ENCODE measurements around the gene GMCL2.
"Not testable (repeated sequence)": the region's sequence is repeated elsewhere in the genome, so short reads cannot be mapped to it uniquely, and the experiment has no call there.

Gene GMCL2, protein sequence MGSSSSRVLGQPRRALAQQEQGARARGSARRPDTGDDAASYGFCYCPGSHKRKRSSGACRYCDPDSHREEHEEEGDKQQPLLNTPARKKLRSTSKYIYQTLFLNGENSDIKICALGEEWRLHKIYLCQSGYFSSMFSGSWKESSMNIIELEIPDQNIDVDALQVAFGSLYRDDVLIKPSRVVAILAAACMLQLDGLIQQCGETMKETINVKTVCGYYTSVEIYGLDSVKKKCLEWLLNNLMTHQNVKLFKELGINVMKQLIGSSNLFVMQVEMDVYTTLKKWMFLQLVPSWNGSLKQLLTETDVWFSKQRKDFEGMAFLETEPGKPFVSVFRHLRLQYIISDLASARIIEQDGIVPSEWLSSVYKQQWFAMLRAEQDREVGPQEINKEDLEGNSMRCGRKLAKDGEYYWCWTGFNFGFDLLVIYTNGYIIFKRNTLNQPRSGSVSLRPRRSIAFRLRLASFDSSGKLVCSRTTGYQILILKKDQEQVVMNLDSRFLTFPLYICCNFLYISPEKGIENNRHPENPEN

DNA sequence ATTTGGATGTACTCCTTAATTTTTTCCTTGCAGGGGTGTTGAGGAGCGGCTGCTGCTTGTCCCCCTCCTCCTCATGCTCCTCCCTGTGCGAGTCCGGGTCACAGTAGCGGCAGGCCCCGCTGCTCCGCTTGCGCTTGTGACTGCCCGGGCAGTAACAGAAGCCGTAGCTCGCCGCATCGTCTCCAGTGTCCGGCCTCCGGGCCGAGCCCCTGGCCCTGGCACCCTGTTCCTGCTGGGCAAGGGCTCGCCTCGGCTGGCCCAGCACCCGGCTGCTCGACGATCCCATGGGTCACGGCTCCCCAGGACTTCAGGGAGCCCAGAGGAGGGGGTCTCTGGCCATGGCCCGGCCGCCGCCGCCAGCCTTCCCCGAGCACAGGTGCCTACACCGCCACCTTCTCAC is at the start of gene GMCL2:
Gene GMCL2 (minus strand): TSS at position 358 of the 400 bp plus-strand sequence. CDS start 72 bp downstream, at position 286.
- DNase-seq, result no peak

DNA sequence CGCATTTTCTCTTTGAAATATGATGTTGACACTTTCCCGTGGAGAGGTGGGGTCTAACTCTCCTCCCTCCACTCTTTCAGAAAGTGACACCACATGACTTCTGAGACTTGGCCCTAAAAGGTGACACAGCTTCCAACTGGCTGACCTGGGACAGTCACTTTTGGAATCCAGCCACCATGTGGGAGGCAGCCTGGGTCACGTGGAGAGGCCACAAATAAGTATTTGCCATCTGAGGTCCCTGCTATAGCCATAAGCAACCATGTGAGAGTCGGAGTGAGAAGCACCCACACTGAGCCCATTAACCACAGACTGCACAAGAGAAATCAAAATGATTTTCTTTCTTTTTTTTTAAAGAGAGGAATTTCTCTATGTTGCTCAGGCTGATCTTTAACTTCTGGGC is 49.5 kb upstream of the GMCL2 start:
- DNase-seq, result no peak

DNA sequence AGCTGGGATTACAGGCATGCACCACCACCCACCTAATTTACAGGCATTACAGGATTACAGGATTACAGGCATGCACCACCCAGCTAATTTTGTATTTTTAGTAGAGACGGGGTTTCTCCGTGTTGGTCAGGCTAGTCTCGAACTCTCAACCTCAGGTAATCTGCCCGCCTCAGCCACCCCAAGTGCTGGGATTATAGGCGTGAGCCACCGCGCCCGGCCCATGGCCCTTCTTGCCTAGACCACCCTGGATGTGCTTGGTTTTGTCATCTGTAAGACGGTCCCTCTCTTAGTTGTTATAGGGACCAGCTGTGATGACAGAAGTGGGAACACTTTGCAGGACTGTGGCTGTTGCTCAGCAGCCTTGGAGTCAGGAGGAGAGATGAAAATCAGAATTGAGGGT is 49.0 kb upstream of the GMCL2 start:
- no peak for DNase-seq

DNA sequence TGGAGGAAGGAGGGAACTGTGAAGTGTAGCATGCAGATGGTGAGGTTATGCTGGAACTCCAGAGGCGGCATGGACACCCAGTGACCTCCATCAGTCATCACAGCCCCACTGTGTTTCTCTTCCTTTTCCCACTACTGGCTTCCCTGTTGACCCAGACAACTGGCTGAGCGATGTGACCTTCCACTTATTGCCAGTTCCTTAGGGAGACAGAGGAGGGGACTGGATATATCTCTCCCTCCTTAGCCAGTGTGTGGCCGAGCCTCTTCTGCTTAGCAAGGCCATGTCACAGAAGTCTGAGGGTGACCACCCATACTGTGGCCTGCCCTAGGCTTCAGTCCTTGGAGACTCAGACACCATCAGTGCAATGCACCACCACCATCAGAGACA is 48.4 kb upstream of the GMCL2 start:
- DNase-seq, result no peak

DNA sequence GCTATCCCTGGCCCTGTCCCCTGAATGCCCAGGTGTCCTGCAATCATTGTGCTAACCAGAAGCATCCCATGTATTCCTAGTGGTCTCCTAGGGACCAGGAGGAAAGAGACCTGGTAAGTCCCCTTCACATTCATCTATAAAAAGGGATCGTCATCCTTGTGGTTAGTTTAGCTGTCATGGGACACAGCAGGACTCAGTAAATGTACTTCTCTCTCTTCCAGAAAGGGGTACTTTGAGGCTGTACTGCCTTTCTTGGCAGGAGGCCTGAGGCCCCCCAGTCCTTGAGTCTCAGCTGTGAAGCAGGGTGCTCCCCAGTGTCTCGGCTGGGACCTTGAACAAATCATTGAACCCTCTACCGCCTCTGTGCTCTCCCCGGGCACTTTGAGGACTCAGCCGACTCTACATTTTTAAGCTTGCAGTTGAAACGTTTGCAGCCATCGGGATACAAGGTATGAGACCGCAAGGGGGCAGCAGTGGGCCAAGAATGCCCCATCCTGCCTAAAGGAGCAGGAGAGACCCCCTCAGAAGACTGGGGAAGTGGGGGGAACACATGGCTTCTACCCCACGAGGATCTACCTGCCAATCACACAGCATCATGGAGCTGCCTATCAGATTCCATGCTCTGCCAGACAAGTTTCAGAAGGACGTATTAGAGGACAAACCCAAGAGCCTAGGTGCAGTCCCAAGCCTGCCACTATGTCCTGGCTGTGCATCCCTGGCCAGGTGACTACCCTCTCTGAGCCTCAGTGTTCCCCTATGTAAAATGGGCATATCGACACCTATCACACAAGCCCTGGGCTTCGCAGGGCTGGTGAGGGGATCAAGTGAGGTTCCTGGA is 47.8 kb upstream of the GMCL2 start:
- DNase-seq, result peak; percentile 70 to 77

DNA sequence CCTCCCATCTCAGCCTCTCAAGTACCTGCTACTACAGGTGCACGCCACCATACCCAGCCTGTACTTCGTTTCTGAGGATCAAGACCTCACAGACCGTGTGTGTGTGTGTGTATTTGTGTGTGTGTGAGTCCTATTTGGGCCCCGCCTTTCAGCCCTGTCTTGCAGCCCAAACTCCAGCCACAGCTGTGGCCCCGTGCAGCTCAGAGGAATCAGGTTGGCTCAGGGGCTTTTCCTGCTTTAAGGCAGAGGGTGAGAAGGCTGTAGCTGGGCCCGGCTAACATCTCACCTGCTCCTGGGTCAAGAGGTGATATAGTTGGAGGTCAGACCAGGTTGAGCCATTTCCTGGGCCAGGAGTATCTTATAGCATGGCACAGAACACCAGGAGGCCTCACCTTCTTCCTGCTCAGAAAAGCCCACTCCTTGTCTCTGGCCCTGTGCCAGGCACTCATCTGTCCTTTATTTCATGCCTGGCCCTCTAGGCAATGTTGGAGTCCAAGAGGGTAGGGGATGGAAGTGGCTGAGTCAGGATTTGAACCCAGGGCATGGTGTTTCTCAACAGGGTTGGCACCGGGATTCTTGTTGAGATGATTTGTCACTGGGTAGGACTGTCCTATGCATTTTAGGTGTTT is 47.1 kb upstream of the GMCL2 start:
- DNase-seq, result no peak

DNA sequence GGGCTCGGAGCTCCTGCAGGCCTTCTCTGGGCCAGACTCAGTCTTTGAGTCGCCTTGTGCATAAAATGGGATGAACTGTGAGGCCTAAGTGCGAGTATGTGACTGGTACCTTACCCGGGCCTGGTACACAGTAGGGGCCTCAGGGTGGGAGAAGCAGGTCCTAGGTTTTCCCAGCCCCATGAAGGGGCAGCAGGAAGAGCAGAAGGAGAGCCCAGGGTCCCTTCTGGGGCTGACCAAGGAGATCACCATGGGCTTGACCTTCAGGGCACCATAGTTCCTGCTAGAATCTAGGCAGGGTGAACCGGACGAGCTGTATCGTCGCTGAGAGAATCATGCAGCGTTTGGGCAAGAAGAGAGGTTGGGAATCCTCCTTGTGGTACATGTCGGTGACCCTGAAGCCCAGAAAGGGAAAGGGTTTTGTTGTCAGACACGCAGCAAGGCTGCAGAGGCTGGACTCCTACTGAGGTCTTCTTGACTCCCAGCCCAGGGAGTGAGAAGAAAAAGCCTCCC is 45.8 kb upstream of the GMCL2 start:
- no peak for DNase-seq

DNA sequence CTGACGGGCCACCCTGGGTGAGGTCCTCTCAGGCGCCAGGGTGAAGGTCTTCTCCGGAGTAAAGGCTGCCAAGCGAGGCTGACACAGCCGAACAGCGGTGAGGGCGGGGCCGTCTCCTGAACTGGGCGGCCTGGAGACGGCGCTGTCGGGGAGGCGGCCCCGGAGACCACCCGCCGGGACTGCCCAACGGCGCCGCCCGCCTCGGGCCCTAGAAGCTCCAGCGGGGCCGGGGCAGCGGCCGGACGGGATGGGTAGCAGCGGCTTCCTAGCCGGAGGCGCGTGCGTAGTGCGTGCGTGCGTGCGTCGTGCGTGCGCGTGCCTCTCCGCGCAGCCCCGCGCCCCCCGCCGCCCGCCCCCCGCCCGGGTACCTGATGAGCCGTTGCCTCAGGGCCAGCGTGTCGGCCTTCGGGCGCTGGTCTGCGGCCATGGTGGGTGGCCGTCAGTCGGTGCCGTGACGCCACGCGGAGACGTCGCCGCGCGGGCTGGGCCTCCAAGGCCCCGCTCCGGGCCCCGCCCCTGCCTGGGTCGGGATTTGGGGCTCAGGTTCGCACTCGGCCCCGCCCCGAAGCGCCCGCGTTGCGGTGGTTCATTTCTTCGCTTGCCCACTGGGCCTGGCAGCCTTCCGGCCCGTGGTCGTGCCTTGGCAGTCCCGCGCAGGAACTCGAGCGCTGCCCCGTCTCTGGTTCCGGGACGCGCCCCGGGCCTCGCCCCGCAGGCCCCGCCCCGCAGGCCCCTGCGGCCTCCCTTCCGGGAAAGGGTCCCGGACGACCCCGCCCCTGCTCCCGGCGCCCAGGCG is 45.2 kb upstream of the GMCL2 start, which contains the start of gene PHYKPL:
Gene PHYKPL (minus strand): TSS at position 679 of the 796 bp plus-strand sequence. CDS start 252 bp downstream, at position 427.
- DNase-seq, result peak; percentile 56 to 66

DNA sequence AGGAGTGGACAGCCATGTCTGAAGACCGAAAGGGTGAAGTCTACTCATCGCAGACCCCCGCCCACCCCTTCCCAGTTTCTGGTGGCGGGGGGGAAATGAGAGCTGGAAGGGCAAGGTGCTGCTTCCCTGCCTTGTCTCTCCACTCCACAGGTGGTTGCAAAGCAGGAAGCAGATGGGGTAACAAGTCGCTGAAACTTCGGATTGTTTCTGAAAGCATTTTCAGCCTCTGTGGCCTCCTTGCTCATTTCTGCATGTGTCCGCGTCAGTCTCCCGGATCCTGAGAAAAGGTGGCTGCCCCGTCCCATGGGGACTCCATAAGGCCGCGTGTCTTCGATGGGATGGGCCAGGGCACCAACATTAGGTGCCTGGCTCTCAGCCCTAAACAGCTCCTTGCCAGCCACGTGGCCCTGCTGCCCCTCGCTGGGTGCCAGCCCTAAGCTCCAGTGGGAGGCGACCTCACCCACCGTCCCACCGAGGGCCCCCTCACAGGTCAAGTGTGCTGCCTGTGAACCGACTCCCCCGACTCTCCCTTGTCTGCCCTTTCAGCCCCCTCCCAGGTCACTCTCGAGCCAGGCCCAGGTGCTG is 44.5 kb upstream of the GMCL2 start:
- DNase-seq, result peak in 1 of 2 donors; percentile 25

DNA sequence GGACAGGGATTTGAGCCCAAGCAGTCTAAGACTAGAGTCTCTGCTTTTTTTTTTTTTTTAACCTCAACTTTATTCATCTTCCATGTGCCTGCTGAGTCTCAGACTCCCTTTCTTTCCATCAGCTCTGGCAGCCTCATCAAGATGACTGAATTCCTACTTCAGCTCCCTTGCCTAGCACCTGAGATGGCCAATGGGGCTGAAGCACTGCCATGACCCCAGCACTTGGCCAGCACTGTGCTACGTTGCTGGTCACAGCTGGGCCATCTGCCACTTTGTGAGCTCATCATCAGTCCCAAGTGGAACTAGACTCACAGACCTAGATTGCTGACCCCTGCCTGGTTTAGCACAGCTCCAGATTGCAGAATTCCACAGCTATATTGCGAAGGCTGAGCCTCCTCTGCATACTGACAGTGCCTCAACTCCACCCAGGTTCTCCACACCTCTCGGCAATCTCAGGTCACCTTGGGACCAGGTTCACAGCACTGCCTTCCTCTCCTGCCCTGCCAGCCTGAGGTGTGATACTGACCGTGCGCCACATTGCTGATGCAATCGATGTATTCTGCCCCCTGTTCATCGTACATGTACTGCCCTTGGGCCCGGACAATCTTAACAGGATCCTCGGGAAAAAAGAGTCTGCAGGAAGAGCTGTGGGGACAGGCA is 43.8 kb upstream of the GMCL2 start:
- DNase-seq, result no peak

DNA sequence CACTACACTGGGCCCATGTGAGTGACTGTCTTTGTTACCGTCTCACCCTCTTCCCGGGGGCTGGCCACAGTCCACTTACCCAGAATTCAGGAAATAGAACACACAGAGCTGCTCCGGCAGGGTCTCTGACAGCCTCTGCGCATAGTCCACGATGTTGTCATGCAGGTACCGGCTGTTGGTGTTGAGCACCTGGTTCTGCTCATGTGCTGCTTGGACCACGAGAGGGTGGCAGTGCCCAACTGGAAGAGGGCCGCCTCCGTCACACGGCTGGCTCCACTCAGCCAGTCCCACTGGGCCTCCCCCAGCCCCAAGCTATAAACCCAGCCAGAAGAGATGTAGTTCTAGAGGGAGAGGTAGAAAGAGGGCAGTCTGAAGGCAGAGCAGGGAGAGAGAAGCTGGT is 42.7 kb upstream of the GMCL2 start:
- no peak for DNase-seq

DNA sequence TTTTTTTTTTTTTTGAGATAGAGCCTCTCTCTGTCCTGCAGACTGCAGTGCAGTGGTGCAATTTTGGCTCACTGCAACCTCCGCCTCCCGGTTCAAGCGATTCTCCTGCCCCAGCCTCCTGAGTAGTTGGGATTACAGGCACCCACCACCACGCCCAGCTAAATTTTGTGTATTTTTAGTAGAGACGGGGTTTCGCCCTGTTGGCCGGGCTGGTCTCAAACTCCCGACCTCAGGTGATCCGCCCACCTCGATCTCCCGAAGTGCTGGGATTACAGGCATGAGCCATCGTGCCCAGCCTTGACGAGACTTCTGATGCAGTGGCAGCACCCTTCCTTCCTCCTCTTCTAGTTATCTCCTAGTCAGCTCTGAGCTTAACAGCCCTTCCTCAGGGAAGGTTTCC is 41.9 kb upstream of the GMCL2 start:
- not testable (repeated sequence) for DNase-seq

DNA sequence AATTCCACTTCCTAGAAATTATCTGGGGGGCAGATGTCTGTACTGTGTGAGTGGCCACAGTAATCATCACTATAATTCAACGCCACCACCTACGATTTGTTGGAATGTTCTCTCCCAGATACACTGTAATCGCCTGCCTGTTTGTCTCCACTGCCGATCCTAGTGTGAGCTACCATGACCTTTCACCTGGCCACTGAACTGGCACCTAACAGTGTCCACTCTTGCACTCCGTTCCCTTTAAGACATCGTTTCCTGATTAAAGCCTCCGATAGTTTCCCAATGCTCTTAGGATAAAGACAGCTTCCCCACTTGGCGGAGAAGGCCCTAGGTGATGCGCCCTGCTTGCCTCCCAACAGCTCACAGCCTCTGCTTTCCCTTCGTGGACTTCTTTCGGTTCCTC is 41.4 kb upstream of the GMCL2 start:
- DNase-seq, result no peak

DNA sequence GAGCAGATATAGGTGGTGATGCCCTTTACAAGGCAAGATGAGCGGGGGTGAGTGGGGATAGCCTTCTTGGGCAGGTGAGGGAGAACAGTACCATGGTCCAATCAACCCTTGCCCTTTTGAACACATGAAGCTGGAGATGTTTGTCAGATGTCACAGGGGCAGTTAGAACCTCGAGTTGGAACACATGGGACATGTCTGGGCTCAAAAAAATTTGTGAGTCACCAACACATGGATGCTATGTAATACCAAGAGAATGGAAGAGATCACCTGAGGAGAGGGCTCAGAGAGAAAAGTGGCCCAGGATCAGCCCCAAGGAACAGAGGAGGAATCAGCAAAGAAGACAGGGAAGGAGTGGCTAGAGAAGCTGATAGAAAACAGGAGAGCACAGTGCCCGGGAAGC is 40.8 kb upstream of the GMCL2 start:
- DNase-seq, result no peak

DNA sequence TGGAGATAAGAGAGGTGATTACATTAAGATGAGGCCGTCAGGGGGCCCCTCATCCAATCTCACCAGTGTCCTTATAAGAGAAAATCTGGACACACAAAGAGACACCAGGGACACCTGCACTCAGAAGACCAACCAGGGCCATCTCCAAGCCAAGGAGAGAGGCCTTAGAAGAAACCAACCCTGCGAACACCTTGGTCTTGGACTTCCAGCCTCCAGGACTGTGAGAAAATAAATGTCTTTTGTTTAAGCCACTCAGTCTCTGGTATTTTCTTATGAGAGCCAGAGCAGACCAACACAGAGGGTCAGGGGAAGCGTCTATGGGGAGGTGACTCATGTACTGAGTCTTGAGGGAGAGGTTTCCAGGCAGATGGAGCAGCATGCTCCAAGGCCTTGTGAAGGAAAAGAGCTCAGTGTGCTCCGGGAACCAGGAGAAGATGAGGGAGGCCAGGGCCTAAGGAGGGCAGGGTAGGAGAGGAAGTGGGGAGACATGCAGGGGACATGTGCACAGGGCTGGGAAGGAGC is 40.0 kb upstream of the GMCL2 start:
- no peak for DNase-seq

DNA sequence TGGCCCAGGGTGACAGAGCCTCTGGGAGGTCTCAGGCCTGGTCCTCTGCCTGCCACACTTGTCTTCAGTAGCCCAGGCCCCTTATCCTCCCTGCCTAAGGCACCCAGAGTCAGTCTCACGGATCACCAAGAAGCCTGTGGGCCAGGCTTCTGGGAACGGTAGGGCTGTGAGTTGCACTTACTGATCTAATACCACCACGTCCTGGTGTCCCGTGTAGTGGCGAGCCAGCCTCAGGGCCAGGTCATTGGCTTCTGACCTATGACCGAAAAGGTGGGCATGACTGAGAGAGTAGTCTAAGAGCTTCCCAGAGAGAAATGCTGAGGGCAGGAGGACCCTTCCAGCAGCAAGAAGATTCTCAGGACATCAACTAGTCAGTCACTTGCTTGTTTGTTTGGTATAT is 38.0 kb upstream of the GMCL2 start:
- no peak for DNase-seq

DNA sequence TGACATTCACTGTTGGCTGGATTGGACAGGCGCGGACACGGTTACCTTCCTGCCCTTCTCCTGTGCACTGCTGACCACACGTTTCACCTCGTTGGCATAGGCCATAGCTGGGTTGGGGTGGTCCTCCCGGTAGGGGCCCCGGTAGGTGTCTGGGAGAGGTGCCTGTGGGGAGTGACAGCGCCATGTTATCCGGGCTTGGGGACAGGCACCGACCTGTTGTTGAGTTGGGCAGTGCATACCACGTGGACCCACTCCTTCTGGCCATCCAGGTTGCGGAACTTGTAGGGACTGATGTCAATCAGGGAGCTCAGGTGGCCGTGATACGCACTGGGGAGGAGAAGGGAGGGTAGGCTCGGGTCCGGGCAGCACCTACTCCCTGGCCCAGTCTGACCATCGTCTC is 37.2 kb upstream of the GMCL2 start:
- no peak for DNase-seq

DNA sequence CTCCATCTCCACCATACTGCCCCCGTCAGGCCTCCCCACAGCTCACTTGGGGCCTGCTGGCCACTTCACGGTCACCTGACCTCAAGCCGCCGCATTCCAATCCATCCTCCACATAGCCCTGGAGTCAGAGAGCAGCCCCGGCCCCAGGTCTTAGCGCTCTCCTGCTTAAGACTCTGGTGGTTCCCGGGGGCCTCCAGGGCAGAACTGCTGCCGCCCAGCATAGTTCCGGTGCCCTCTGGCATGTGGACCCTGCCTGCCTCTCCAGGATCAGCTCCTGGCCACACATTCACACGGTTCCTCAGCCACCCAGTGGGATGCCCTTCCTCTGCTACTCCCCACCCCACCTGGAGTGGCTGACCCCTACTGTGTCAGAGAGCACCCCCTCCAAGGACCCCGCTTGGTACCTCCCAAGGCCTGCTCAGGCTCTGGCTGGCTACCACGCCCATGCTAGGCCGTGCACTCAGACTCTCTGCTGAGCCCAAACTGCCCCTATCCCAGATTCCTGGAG is 36.7 kb upstream of the GMCL2 start:
- DNase-seq, result no peak

DNA sequence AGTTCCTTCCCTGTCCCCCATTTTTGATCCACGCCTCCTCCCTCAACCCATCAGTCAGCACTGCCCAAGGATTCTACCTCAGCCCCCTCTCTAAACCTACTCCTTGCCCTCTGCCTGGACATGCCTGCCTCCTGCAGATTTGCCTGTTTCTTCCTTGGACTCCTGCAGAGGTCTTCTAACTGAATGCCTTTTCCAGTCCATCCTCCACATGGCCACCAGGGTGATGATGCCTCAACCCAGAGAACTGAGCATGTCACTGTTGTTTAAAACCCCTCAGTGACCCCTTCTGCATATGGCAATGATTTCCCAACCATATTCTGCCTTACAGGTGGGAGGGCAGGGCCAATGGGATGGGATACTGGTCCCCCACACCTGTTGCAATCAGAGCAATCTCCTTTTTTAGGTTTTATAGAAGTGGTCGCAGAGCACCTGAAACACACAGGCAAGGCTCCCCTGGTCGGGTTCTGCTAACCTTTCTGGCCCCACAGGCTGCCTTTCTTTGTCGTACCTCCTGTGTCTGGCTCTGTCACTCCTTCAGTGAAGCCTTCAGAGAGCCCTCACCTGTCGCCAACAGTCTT is 36.1 kb upstream of the GMCL2 start:
- no peak for DNase-seq

DNA sequence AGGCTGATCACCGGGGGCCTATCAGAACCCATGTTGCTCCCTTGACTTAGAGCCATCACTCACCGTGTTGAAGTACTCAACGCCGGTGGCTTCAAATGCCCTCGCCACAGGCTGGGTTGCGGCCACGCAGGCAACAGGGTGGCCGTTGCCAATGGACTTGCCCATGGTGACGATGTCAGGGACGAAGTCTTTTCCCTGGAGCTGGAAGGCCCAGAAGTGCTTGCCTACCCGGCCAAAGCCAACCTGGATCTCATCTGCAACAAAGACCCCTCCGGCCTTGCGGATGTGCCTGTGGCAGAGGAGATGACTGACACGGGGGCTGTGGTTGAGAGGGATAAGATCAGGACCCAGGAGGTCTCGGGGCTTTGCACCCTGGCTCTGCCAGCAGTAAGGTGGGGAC is 35.1 kb upstream of the GMCL2 start:
- no peak for DNase-seq
